ENCODE measurements around the gene SEC14L2. TPM values are rescaled to one million over a fixed set of nuclear protein-coding genes. Genes with fewer than 3 reads are reported as not detected.

Gene SEC14L2
- total RNA-seq, 1 experiment from 2014 or later: 9.4 TPM

- BruUV-seq (replicated peaks): no TSS peak
- peaks cover under 1% of the 10 kb centered on the region for H3K4me1 Mint-ChIP-seq (ENCODE audit: low read depth, unreplicated experiment)
- ChIA-PET POLR2A (no interaction called here), CTCF (no interaction called here)
- no peak overlapping the region for H3K27ac Mint-ChIP-seq (ENCODE audit: unreplicated experiment)
- H3K27me3 ChIP-seq (replicated peaks; ENCODE audit: control insufficient read depth, insufficient read depth, low read length): no peaks in the 10 kb centered on the region
- H3K4me3 ChIP-seq (ENCODE audit: low read depth, low read length): no peak overlapping the region
- no peak for TF ChIP-seq CTCF (IDR thresholded peaks at IDR 0.05; ENCODE audit: insufficient read depth in 1 of 2, low read depth in 1 of 2, low read length in 1 of 2, severe bottlenecking in 1 of 2, unreplicated experiment in 1 of 2)
- intact Hi-C loops (cut with micrococcal nuclease; ENCODE audit: unreplicated experiment): loop anchor here (10.0 kb wide), 1 partner anchor 314 kb away; no protein-coding TSS in a partner anchor
- H3K4me3 Mint-ChIP-seq (ENCODE audit: unreplicated experiment): no peak overlapping the region
- no peaks in the 10 kb centered on the region for H3K9me3 ChIP-seq
- no peaks in the 10 kb centered on the region for H3K36me3 Mint-ChIP-seq (ENCODE audit: insufficient read depth, unreplicated experiment)
- no peaks in the 10 kb centered on the region for H3K27me3 Mint-ChIP-seq (ENCODE audit: insufficient read depth, unreplicated experiment)
- H3K4me1 ChIP-seq: peaks cover 4% of the 10 kb centered on the region; the same call in 1 of the 2 replicates
- no peak for DNase-seq
- H3K36me3 ChIP-seq (ENCODE audit: control insufficient read depth, insufficient read depth, low read length): no peaks in the 10 kb centered on the region
- no peaks in the 10 kb centered on the region for H3K9me3 Mint-ChIP-seq (ENCODE audit: unreplicated experiment)
Measured at GRCh38 chr22:30441088-30441487, 44.3 kb downstream of the SEC14L2 start.

GRCh38 chr22:30444632-30445437 is 48.0 kb downstream of the SEC14L2 start:
- CTCF ChIA-PET: interaction anchor here (0.9 to 2.4 kb wide), 5 partner anchors 12 to 46 kb away, joined by 3 to 9 read pairs (median 3); no protein-coding TSS in a partner anchor
- no TSS peak for BruUV-seq (replicated peaks)

More at GRCh38 chr22:30444632-30445437, 48.0 kb downstream of the SEC14L2 start:
- POLR2A ChIA-PET: no interaction called here
- Mint-ChIP-seq H3K4me3 (ENCODE audit: unreplicated experiment) (no peak overlapping the region), H3K36me3 (ENCODE audit: insufficient read depth, unreplicated experiment) (no peaks in the 10 kb centered on the region), H3K9me3 (ENCODE audit: unreplicated experiment) (no peaks in the 10 kb centered on the region), H3K27ac (ENCODE audit: unreplicated experiment) (no peak overlapping the region), H3K27me3 (ENCODE audit: insufficient read depth, unreplicated experiment) (no peaks in the 10 kb centered on the region), H3K4me1 (ENCODE audit: low read depth, unreplicated experiment) (peaks cover 4% of the 10 kb centered on the region)
- Histone ChIP-seq H3K9me3 (no peaks in the 10 kb centered on the region), H3K4me3 (ENCODE audit: low read depth, low read length) (no peak overlapping the region), H3K27me3 (replicated peaks; ENCODE audit: control insufficient read depth, insufficient read depth, low read length) (no peaks in the 10 kb centered on the region), H3K4me1 (peaks cover 4% of the 10 kb centered on the region; the same call in 1 of the 2 replicates), H3K36me3 (ENCODE audit: control insufficient read depth, insufficient read depth, low read length) (no peaks in the 10 kb centered on the region)
- DNase-seq: peak; percentile 69 to 80
- intact Hi-C loops (cut with micrococcal nuclease; ENCODE audit: unreplicated experiment): loop anchor here (1.0 to 10.0 kb wide), 2 partner anchors 40 to 310 kb away; no protein-coding TSS in a partner anchor
- peak; percentile 77 to 84 for TF ChIP-seq CTCF (IDR thresholded peaks at IDR 0.05; ENCODE audit: insufficient read depth in 1 of 2, low read depth in 1 of 2, low read length in 1 of 2, severe bottlenecking in 1 of 2, unreplicated experiment in 1 of 2)

Data from Caco-2 (cell line).